Spleen (tissue), 11 donors: Measurements from ENCODE around the gene SLC25A15. TPM values are rescaled to one million over a fixed set of nuclear protein-coding genes. Genes with fewer than 3 reads are reported as not detected.
"Not testable (repeated sequence)": the region's sequence is repeated elsewhere in the genome, so short reads cannot be mapped to it uniquely, and the experiment has no call there.

Source experiments
- DNase-seq: peaks from one replicate; pipeline ENCODE4 v3.0.0-alpha.2; 2020
- H3K27ac ChIP-seq, 8 donors: fragments of 200-600 bp; sonication (generic) in 7 of 8; 1 replicate in 4 of 8; 2 replicates in 4 of 8; pipeline versions ENCODE4 v1.5.0 to v1.8.0; 2016 to 2021; ENCODE audit warnings: inconsistent platforms in 4 of 8, mild to moderate bottlenecking in 4 of 8, moderate library complexity in 1 of 8
- H3K27me3 ChIP-seq, 7 donors: fragments of 200-600 bp; sonication (generic) in 6 of 7; replicated peaks in 1 of 7; 1 replicate in 4 of 7; 2 replicates in 3 of 7; pipeline versions ENCODE4 v1.5.0 to v1.8.0; 2016 to 2021; ENCODE audit warnings: inconsistent platforms in 3 of 7, mild to moderate bottlenecking in 1 of 7
- H3K36me3 ChIP-seq, 6 donors: fragments of 200-600 bp; sonication (generic) in 5 of 6; 1 replicate in 4 of 6; 2 replicates in 2 of 6; pipeline versions ENCODE4 v1.5.0 to v1.8.0; 2016 to 2021; ENCODE audit warnings: inconsistent platforms in 2 of 6
- H3K4me1 ChIP-seq, 6 donors: fragments of 200-600 bp; sonication (generic) in 5 of 6; 1 replicate in 3 of 6; 2 replicates in 3 of 6; pipeline versions ENCODE4 v1.5.0 to v1.8.0; 2016 to 2021; ENCODE audit warnings: inconsistent platforms in 3 of 6
- H3K4me3 ChIP-seq, 8 donors: fragments of 200-600 bp; sonication (generic) in 7 of 8; 1 replicate in 4 of 8; 2 replicates in 4 of 8; pipeline versions ENCODE4 v1.5.0 to v1.8.0; 2016 to 2021; ENCODE audit warnings: inconsistent platforms in 4 of 8, mild to moderate bottlenecking in 4 of 8, moderate library complexity in 2 of 8
- H3K9me3 ChIP-seq, 8 donors: fragments of 200-600 bp; sonication (generic) in 7 of 8; 1 replicate in 4 of 8; 2 replicates in 4 of 8; pipeline versions ENCODE4 v1.5.0 to v1.8.0; 2016 to 2021; ENCODE audit warnings: inconsistent platforms in 4 of 8
- POLR2A ChIP-seq, 3 donors: fragments of 450-650 bp; IDR thresholded peaks; one replicate each; pipeline ENCODE4 v1.5.1; 2017; ENCODE audit warnings: antibody characterized with exemption in 3 of 3, mild to moderate bottlenecking in 1 of 3
- POLR2AphosphoS5 ChIP-seq, 3 donors: sonication (generic); formaldehyde crosslinking; IDR thresholded peaks; one replicate each; pipeline ENCODE4 v1.5.1; 2017; ENCODE audit warnings: antibody characterized with exemption in 3 of 3
- WGBS, 5 donors: extraction: QIAGEN DNeasy Blood & Tissue Kit in 3 of 5; methylation state at CpG; one replicate each; pipeline versions ENCODE4 v1.1.5 to v1.1.7; 2013 to 2018; 5-methylcytosine and 5-hydroxymethylcytosine counted together
- intact Hi-C: fragments of 100-400 bp; cut with DNase I; formaldehyde crosslinking; loops from one replicate; pipeline ENCODE4 v1.15.0; 2023; ENCODE audit warnings: low total_unique reads
- microRNA-seq, 3 donors: library from miRNA; unstranded; fragments of <30 nt; microRNA quantifications; one replicate each; pipeline versions ENCODE4 to v1.1.0, GENCODE V29; 2019 to 2020
- polyA plus RNA-seq, 3 donors: library from polyadenylated mRNA; stranded (reverse); fragments of 200-250 nt; gene quantifications; one replicate each; pipeline ENCODE4 v1.2.1, GENCODE V29; 2013
- small RNA-seq, 4 donors: library from RNA; depleted of rRNA; stranded (forward); fragments of <200 nt; gene quantifications; one replicate each; pipeline ENCODE3, GENCODE V24; 2016
- total RNA-seq, 7 donors: library from RNA; depleted of rRNA in 3 of 7; stranded (reverse); fragments of >200 nt in 3 of 7; fragmentation: NEBNext Ultra II Directional in 4 of 7; extraction: Animal tissue kit (Norgen Biotek cat#: 25700) in 4 of 7; gene quantifications; one replicate each; pipeline versions ENCODE4 v1.1.0 to v1.2.1, GENCODE V29; 2016 to 2021
- TF ChIP-seq, protein P1 (sequence below), 11 experiments: fragments of 200-600 bp in 7 of 11; fragments of 450-650 bp in 4 of 11; sonication (generic) in 4 of 11; IDR thresholded peaks in 8 of 11; conservative IDR thresholded peaks in 3 of 11; 1 replicate in 7 of 11; 2 replicates in 4 of 11; pipeline versions ENCODE4 v1.4.0 to v1.8.0; 2016 to 2021; ENCODE audit warnings: antibody characterized with exemption in 11 of 11, inconsistent platforms in 4 of 11, mild to moderate bottlenecking in 1 of 11
- donor health status: healthy with polysubstance abuse.
- donor health status: DM: no; HTN: no; CAD: no; lungs with moderate emphysema.
- donor health status: DM: no; HTN: no; CAD: no.
- donor health status: Bipolar disorder and iron deficiency.
- donor health status: healthy.
- donor health status: DM: no; HTN: no; CAD: no.
- donor health status: DM: yes; HTN: yes; CAD: no.

Gene SLC25A15
- total and polyA plus RNA-seq, 10 donors: 0.96 to 6.2 (median 4.2) TPM

GRCh38 chr13:40818926-40819325 lies 29.5 kb downstream of the SLC25A15 start:
- 78 to 92% (median 85%) methylated on average over 5 of the region's 5 CpGs for WGBS, 5 donors
- no peak overlapping the region for H3K4me3 ChIP-seq
- intact Hi-C loops: no loop called here

DNA sequence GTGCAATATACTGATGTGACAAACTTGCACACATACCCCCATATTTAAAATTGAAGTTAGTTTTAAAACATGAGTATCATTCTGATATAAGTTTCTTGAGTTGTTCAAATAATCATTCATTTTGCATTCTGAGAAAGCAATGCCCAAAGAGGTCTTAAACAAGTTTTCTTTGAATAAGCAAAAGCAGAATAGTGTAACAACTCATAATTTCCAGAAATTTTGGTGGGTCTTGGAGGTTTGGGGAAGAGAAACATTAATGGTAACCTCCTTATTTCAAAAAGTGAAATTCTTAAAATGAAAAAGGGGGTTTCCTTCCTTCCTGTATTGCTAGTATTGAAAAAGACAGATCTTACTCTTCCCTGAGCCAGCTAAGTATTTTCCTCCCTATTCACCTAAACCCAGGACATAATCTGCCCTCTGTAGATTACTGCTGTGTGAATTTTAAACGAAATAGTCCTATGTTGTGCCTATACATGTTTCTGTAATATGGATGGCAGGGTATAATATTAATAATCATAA lies 30.4 kb downstream of the SLC25A15 start:
- WGBS, 5 donors: 60 to 93% (median 70%) methylated on average over 1 of the region's 1 CpG
- peaks cover 0 to 20% (median 11%) of the 10 kb centered on the region in 8 donors for H3K9me3 ChIP-seq

More at GRCh38 chr13:40818926-40819325, 29.5 kb downstream of the SLC25A15 start:
- no peak for DNase-seq
- Histone ChIP-seq H3K27ac (no peak overlapping the region), H3K9me3 (peaks cover 0 to 20% (median 11%) of the 10 kb centered on the region in 8 donors), H3K4me1 (no peaks in the 10 kb centered on the region), H3K36me3 (peaks cover 0 to 18% (median under 1%) of the 10 kb centered on the region in 6 donors), H3K27me3 (no peaks in the 10 kb centered on the region)
- TF ChIP-seq POLR2A (IDR thresholded peaks at IDR 0.05): no peak
- no peak for TF ChIP-seq POLR2AphosphoS5 (IDR thresholded peaks at IDR 0.05)

DNA sequence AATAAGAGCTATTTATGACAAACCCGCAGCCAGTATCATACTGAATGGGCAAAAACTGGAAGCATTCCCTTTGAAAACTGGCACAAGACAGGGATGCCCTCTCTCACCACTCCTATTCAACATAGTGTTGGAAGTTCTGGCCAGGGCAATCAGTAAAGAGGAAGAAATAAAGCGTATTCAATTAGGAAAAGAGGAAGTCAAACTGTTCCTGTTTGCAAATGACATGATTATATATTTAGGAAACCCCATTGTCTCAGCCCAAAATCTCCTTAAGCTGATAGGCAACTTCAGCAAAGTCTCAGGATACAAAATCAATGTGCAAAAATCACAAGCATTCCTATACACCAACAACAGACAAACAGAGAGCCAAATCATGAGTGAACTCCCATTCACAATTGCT lies 50.3 kb downstream of the SLC25A15 start:
- H3K4me1 ChIP-seq, H3K27me3 ChIP-seq, H3K27ac ChIP-seq, H3K4me3 ChIP-seq, DNase-seq, intact Hi-C loops, H3K9me3 ChIP-seq: not testable (repeated sequence)
- 36 to 74% (median 46%) methylated on average over 2 of the region's 2 CpGs for WGBS, 5 donors
- H3K36me3 ChIP-seq: peaks cover 0 to 17% (median 0%) of the 10 kb centered on the region in 6 donors

More for the DNA sequence above, 30.4 kb downstream of the SLC25A15 start:
- no peak for DNase-seq
- no peaks in the 10 kb centered on the region for H3K27me3 ChIP-seq
- no peaks in the 10 kb centered on the region for H3K4me1 ChIP-seq
- TF ChIP-seq POLR2A (IDR thresholded peaks at IDR 0.05) (no peak), POLR2AphosphoS5 (IDR thresholded peaks at IDR 0.05) (no peak)
- TF ChIP-seq, protein P1, sequence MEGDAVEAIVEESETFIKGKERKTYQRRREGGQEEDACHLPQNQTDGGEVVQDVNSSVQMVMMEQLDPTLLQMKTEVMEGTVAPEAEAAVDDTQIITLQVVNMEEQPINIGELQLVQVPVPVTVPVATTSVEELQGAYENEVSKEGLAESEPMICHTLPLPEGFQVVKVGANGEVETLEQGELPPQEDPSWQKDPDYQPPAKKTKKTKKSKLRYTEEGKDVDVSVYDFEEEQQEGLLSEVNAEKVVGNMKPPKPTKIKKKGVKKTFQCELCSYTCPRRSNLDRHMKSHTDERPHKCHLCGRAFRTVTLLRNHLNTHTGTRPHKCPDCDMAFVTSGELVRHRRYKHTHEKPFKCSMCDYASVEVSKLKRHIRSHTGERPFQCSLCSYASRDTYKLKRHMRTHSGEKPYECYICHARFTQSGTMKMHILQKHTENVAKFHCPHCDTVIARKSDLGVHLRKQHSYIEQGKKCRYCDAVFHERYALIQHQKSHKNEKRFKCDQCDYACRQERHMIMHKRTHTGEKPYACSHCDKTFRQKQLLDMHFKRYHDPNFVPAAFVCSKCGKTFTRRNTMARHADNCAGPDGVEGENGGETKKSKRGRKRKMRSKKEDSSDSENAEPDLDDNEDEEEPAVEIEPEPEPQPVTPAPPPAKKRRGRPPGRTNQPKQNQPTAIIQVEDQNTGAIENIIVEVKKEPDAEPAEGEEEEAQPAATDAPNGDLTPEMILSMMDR (IDR thresholded peaks at IDR 0.05 in 8 of 11, conservative IDR thresholded peaks at IDR 0.05 in 3 of 11): no peak
- H3K27ac ChIP-seq: no peak overlapping the region
- H3K36me3 ChIP-seq: peaks cover 0 to 10% (median 0%) of the 10 kb centered on the region in 6 donors
- no peak overlapping the region for H3K4me3 ChIP-seq
- intact Hi-C loops: no loop called here

DNA sequence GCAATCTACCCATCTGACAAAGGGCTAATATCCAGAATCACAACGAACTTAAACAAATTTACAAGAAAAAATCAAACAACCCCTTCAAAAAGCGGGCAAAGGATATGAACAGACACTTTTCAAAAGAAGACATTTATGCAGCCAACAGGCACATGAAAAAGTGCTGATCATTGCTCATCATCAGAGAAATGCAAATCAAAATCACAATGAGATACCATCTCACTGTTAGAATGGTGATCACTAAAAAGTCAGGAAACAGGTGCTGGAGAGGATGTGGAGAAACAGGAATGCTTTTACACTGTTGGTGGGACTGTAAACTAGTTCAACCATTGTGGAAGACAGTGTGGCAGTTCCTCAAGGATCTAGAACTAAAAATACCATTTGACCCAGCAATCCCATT lies 51.5 kb downstream of the SLC25A15 start:
- H3K4me1 ChIP-seq, H3K4me3 ChIP-seq, DNase-seq, intact Hi-C loops, H3K27me3 ChIP-seq, H3K27ac ChIP-seq: not testable (repeated sequence)
- Histone ChIP-seq H3K36me3 (peaks cover 0 to 15% (median 0%) of the 10 kb centered on the region in 6 donors), H3K9me3 (peaks cover 0 to 14% (median 6%) of the 10 kb centered on the region in 8 donors)
- WGBS, 5 donors: 93 to 100% (median 98%) methylated on average over 2 of the region's 2 CpGs

Small RNA genes lying within 50 kb of the gene (microRNA-seq; reads per million reads assigned to microRNA genes)
- 0 reads per million in 3 donors for gene MIR621

Small RNA genes lying within 50 kb of the gene (small RNA-seq; reads per million reads assigned to genes)
- gene MIR621: 0 reads per million in 4 donors

Other genes with a start within 250 kb of the SLC25A15 start
- gene FOXO1, start 123.0 kb upstream of the SLC25A15 start, total RNA-seq: 10 to 100 TPM; 39.7 to 58.9 (median 51.2) TPM
- 10 to 100 TPM in 2 of 3 donors, 1 to 10 TPM in 1; 7.1 to 10.8 (median 10.4) TPM for gene FOXO1, start 123.0 kb upstream of the SLC25A15 start, polyA plus RNA-seq
- gene MRPS31, start 18.4 kb upstream of the SLC25A15 start, total RNA-seq: 10 to 100 TPM; 16.8 to 32.2 (median 25.1) TPM
- 10 to 100 TPM; 31.0 to 33.2 (median 32.5) TPM for gene MRPS31, start 18.4 kb upstream of the SLC25A15 start, polyA plus RNA-seq
- 100 to 1,000 TPM; 107 to 146 (median 124) TPM for gene ELF1, start 229.7 kb downstream of the SLC25A15 start, total RNA-seq
- gene ELF1, start 229.7 kb downstream of the SLC25A15 start, polyA plus RNA-seq: 10 to 100 TPM; 18.0 to 33.7 (median 28.3) TPM